GM10248 (cell line): ENCODE data around the gene MYL2.

Experiments
- CTCF ChIA-PET: fragments of 300-600 bp; sonication (Branson Sonifier 250); formaldehyde crosslinking; extraction: SDS; loops from one replicate; lab custom pipeline; 2021; ENCODE audit warnings: antibody characterized with exemption; lab: Yijun Ruan, JAX
- POLR2A ChIA-PET: fragments of 350-650 bp; sonication (Branson Sonifier 250); formaldehyde crosslinking; extraction: SDS; loops from one replicate; lab custom pipeline; 2020; ENCODE audit warnings: antibody characterized with exemption; lab: Yijun Ruan, JAX
- DNase-seq: peaks from one replicate; pipeline ENCODE4 v3.0.0; 2012; ENCODE audit errors: extremely low spot score
- TF ChIP-seq, protein P1 (sequence below): IDR thresholded peaks from 2 replicates; pipeline ENCODE4 v1.5.1; 2012; ENCODE audit warnings: mild to moderate bottlenecking, low read depth; ENCODE audit errors: extremely low read depth, missing control alignments, control extremely low read depth

MYL2 gene

DNA sequence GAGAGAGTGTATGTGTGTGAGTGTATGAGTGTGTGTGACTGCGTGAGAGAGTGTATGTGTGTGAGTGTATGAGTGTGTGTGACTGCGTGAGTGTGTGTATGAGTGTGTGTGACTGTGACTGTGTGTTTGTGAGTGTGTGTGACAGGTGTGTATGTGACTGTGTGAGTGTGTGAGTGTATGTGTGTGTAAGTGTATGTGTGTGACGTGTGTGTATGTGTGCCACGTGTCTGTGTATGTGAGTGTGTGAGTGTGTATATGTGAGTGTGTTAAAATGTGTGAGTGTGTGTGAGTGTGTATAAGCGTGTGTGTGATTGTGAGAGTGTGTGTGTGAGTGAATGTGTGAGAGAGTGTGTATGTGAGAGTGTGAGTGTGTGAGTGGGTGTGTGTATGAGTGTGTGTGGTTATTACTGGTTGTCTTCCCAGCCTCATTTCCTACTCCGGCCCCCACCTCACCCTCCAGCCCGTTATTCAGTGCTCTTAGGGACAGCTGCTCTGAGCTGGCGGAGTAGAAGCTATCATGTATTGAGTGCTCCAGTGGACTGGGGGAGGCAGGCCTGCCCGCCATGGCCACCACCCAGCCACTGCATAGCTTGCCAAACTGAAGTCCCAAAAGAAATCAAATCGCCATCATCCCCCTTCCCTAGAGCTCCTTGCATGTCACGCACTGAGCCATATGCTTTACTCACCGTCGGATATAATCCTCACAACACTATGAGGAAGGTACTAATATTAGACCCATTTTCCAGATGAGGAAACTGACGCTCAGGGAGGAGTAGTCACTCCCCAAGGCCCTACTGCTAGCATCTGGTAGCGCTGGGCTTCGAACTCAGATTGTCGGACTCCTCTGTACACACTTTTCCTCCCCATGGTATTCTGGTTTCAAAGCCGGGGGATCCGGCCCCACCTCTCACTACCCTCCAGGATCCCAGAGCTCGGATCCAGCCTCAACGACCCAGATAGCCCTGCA is 10.3 kb upstream of the MYL2 start:
- POLR2A ChIA-PET: no interaction called here

GRCh38 chr12:110929818-110930217 is 9.4 kb upstream of the MYL2 start:
- TF ChIP-seq, protein P1, sequence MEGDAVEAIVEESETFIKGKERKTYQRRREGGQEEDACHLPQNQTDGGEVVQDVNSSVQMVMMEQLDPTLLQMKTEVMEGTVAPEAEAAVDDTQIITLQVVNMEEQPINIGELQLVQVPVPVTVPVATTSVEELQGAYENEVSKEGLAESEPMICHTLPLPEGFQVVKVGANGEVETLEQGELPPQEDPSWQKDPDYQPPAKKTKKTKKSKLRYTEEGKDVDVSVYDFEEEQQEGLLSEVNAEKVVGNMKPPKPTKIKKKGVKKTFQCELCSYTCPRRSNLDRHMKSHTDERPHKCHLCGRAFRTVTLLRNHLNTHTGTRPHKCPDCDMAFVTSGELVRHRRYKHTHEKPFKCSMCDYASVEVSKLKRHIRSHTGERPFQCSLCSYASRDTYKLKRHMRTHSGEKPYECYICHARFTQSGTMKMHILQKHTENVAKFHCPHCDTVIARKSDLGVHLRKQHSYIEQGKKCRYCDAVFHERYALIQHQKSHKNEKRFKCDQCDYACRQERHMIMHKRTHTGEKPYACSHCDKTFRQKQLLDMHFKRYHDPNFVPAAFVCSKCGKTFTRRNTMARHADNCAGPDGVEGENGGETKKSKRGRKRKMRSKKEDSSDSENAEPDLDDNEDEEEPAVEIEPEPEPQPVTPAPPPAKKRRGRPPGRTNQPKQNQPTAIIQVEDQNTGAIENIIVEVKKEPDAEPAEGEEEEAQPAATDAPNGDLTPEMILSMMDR: no peak
- POLR2A ChIA-PET: no interaction called here
- no peak for DNase-seq
- CTCF ChIA-PET: interaction anchor here (1.6 kb wide), 1 partner anchor 76 kb away, joined by 3 read pairs; no protein-coding TSS in a partner anchor

More for the DNA sequence above, 10.3 kb upstream of the MYL2 start:
- DNase-seq: no peak
- CTCF ChIA-PET: interaction anchor here (1.0 to 1.6 kb wide), 2 partner anchors 36 to 75 kb away, joined by 3 read pairs; no protein-coding TSS in a partner anchor
- TF ChIP-seq, protein P1: no peak

- ChIA-PET CTCF (interaction anchor here (1.5 to 1.6 kb wide), 2 partner anchors 9 to 77 kb away, joined by 3 to 5 read pairs; no protein-coding TSS in a partner anchor), POLR2A (no interaction called here)
- TF ChIP-seq, protein P1: no peak
- no peak for DNase-seq
These were observed 8.3 kb upstream of the MYL2 start for GRCh38 chr12:110928700-110929099.

DNA sequence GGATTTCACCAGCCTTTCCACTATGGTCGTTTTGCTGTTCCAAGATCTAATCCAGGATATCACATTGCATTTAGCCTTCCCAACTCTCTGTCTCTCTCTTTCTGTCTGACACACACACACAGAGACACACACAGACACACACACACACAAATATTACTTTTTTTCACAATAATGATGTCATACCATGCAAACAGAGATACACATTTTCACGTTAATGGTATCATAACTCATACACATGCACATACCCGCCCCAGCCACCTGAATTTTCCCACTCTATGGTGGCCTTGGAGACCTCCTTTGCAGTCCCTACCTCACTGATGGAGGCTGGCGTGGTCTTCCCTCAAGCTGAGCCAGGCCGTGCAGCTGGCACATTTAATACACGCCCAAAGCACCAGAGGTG is 7.2 kb upstream of the MYL2 start:
- DNase-seq: no peak
- ChIA-PET CTCF (interaction anchor here (1.5 kb wide), 1 partner anchor 10 kb away, joined by 5 read pairs; no protein-coding TSS in a partner anchor), POLR2A (no interaction called here)
- TF ChIP-seq, protein P1: no peak

DNA sequence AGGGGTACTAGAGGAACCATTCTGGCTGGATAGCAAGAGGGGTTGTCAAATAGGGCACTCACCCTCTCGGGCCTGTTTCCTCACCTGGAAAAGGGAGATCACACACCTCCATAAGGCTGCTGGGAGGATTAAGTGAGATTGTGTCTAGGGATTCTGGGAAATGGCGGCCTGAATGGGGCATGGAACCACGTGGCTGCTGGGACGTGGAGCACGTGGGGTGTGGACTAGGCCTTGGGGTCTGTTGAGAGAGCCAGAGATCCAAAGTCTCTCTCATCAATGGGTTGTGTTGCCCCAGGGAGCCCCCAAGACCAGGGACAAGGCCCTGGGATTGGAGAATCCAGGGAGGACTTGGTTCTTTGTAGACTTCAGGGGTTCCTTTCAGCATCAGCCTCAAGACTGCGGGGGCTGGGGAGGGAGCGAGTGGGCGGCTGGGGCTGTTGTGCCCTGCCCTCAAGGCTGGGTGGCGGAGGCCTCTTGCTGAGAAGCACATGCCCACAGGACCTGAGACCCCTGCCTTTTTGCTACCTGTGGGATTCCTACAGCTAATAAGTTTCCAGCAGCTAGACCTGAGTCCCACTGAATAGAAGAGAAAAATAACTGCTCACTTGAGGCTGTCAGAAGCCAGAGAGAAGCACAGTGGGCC is 3.4 kb upstream of the MYL2 start:
- CTCF ChIA-PET: interaction anchor here (1.3 kb wide), 1 partner anchor 32 kb away, joined by 3 read pairs; no protein-coding TSS in a partner anchor
- POLR2A ChIA-PET: no interaction called here
- TF ChIP-seq, protein P1: no peak
- DNase-seq: no peak

DNA sequence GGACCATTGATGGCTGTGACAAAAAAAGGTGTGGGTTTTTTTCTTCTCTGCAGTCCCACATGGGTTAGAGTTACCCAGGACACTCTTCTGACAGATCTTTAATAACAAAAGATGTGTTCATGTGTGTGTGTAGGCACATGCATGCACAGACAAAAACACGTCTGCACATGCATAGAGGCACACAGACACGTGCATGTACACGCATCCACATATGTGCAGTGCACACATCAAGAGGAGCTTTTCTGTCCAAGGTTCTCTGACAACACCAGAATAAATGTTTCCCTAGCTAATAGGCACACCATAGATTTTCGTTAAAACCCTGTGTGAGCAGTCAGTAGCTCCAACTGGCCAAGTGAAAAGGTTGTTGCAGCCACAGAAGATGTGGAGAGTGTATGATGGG is 2.8 kb upstream of the MYL2 start:
- DNase-seq: no peak
- TF ChIP-seq, protein P1: no peak
- CTCF ChIA-PET: no interaction called here
- POLR2A ChIA-PET: no interaction called here
